Mesodermal cell (in vitro differentiated cells): ENCODE data around the gene KANSL3. TPM values are rescaled to one million over a fixed set of nuclear protein-coding genes. Genes with fewer than 3 reads are reported as not detected.

Source experiments
- H3K27ac ChIP-seq: 2 replicates; pipeline ENCODE4 v1.7.0; 2013; ENCODE audit warnings: mild to moderate bottlenecking, low read depth, low read length, moderate library complexity; ENCODE audit not compliant: severe bottlenecking
- H3K36me3 ChIP-seq: 2 replicates; pipeline ENCODE4 v1.7.1; 2013; ENCODE audit warnings: mild to moderate bottlenecking, low read length, moderate library complexity; ENCODE audit not compliant: control insufficient read depth, insufficient read depth
- H3K4me1 ChIP-seq: one replicate; pipeline ENCODE4 v1.7.1; 2013; ENCODE audit warnings: mild to moderate bottlenecking, low read length; ENCODE audit not compliant: insufficient read depth, control insufficient read depth, poor library complexity, severe bottlenecking
- H3K4me3 ChIP-seq: 2 replicates; pipeline ENCODE4 v1.7.0; 2013; ENCODE audit warnings: low read length, control low read depth, mild to moderate bottlenecking; ENCODE audit not compliant: insufficient read depth, poor library complexity, severe bottlenecking; ENCODE audit errors: extremely low read depth
- H3K9me3 ChIP-seq: 2 replicates; pipeline ENCODE4 v1.7.1; 2013; ENCODE audit warnings: mild to moderate bottlenecking, low read length, moderate library complexity; ENCODE audit not compliant: control insufficient read depth
- WGBS, 2 experiments: methylation state at CpG; one replicate each; pipeline ENCODE4 v1.1.5; 2013; ENCODE audit warnings: missing lambda C conversion rate in 2 of 2; ENCODE audit not compliant: insufficient coverage in 2 of 2; 5-methylcytosine and 5-hydroxymethylcytosine counted together
- polyA plus RNA-seq, 2 experiments: library from polyadenylated mRNA; stranded (reverse); fragments of 50-300 nt; gene quantifications; one replicate each; pipeline ENCODE4 v1.2.3, GENCODE V29; 2013

Gene KANSL3
- 24.4 TPM for polyA plus RNA-seq (2013, experiment 1 of 2)
- polyA plus RNA-seq (2013, experiment 2 of 2): 19.1 TPM

DNA sequence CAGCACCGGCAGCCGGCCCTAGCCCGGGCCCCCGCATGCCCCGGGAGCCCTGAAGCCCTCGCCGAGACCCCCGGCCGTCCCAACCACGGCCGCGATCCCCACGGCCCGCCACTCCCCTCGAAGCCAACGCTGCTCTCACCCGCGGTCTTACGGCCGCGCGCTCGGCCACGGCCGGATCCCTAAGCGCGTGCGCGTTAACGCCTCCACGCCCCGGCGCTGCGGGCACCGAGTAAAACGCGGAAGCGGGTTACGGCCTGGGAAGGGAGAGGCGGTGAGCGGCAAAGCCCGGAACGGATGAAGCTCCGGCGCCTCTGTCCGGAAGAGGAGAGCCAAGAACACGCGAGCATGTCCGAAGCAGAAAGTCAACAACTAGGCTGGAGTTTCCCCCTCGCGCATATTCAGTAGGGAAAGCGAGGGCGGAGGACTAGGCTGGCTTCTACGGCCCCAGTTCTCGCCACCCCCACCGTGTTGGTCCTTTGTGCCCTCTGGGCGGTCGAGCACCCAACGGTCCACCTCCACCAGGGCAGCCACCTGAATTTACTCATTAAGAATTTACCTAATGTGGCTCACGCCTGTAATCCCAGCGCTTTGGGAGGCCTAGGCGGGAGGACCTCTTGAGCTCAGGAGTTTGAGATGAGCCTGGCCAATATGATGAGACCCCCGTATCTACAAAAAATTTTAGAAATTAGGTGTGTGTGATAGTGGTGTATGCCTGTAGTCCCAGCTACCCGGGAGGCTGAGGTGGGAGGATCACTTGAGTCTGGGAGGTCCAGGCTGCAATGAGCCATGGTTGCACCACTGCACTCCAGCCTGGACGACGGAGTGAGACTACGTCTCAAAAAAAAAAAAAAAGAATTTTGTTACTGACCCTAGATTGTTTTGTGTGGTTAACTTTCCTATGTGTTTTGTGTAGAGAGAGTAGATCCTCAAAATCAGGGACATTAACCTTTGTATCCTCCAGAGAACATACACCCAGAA is at the start of gene KANSL3:
Gene KANSL3, minus strand, starts transcription at position 169 of the 978 bp plus-strand sequence. CDS start 1,177 bp downstream, outside the sequence.
- Histone ChIP-seq H3K4me1 (peaks cover 9% of the 10 kb centered on the region), H3K36me3 (peaks cover 31% of the 10 kb centered on the region), H3K4me3 (peak within 1 kb of the TSS; percentile 75), H3K27ac (peak within 1 kb of the TSS; percentile 81), H3K9me3 (no peaks in the 10 kb centered on the region)
- 13% methylated on average over 57 to 64 of the region's 67 CpGs for WGBS, 2 experiments

DNA sequence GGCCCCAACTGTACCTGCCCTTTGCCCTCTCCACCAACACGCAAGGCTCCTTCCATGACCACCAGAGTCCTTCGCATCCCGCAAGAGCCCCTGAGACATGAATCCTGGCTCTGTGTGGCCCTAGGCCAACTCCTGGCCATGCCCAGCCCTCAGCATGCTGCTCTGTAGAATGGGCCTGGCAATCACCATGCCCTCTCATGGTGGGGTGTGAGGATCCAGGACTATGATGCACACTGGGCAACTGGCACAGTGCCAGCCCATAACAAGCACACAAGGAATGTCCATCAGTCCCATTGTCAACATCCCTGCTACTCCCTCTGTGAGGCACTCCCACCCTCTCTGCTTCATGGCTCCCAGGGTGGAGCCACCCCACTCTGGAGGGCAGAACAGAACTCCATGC is 49.2 kb upstream of the KANSL3 start:
- Histone ChIP-seq H3K4me3 (no peak overlapping the region), H3K9me3 (no peaks in the 10 kb centered on the region), H3K4me1 (no peaks in the 10 kb centered on the region), H3K36me3 (no peaks in the 10 kb centered on the region), H3K27ac (no peak overlapping the region)
- whole genome bisulfite sequencing, 2 experiments: 97 to 100% methylated on average over 1 to 3 of the region's 3 CpGs

DNA sequence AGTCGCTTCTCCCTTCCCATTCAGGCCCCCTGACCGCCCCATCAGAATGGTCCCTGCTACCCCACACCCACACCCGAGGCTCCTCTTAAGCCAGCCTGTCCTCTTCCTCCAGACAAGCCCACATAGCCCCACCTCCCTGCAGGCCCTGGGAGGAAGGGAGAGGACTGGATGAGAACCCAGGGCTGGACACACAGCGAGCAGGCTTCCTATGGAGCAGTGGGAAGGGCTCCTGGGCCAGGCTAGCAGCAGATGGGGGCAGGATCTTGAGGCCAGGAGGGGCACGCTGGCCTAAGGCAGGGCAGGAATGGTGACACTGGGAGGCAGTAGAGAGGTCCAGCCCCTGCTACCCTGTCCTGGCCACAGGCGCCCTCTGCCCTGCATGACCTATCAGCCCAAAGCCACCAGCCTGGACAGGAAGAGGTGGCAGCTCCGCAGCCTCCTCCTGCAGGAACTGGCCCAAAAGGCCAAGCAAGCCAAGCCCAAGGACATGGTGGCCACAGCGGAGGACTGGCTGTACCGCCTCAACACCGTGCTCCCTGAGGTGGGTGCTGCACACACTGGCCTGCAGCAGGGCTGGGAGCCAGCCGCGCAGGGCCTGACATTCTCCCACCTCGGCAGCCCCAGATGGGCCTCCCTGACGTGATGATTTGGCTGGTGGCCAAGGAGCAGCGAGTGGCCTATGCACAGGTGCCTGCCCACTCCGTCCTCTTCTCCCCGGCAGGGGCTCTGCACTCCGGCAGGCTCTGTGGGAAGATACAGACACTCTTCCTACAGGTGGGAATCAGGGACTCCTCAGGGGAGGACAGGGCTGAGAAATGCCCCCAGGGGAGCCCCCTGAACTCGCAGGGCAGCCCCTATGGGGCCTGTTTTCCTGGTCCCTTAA is 47.7 kb upstream of the KANSL3 start:
- Histone ChIP-seq H3K27ac (no peak overlapping the region), H3K36me3 (no peaks in the 10 kb centered on the region), H3K4me1 (no peaks in the 10 kb centered on the region), H3K4me3 (no peak overlapping the region), H3K9me3 (no peaks in the 10 kb centered on the region)
- 86 to 89% methylated on average over 15 to 19 of the region's 19 CpGs for WGBS, 2 experiments

DNA sequence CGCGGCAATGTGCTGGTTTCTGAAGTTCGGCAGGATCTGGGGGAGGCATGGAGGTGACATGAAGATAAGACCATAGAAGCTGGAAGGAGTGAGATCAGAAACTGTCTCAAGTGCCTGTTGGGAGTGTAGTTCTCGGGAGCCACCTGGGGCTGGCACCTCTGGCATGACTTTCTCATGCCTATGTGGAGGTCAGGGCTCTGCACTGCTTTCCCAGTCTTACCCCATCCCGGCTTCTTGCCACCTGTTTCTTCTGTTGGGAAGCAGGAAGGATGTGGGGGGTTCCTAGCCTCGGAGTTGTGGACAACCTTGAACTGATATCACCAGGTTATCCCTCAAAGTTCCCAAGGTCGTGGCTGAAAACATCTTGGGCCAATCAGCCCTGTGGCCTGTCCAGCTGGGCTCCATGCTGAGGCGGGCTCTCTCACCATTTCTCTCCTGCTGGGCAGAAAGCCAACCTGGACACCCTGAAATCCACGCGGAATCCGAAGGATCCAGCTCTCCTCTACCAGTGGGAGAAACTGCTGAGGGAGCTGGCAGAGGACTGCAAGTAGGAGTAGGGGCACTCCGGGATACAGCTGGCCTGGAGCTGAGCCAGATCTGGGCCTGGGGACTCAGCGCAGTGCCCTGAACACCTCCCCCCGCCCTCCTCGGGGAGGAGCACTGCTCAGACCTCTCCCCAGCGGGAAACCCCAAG is 46.9 kb upstream of the KANSL3 start:
- no peaks in the 10 kb centered on the region for H3K36me3 ChIP-seq
- 91 to 94% methylated on average over 8 to 15 of the region's 16 CpGs for WGBS, 2 experiments
- H3K9me3 ChIP-seq: no peaks in the 10 kb centered on the region
- no peak overlapping the region for H3K4me3 ChIP-seq
- no peak overlapping the region for H3K27ac ChIP-seq
- no peaks in the 10 kb centered on the region for H3K4me1 ChIP-seq

DNA sequence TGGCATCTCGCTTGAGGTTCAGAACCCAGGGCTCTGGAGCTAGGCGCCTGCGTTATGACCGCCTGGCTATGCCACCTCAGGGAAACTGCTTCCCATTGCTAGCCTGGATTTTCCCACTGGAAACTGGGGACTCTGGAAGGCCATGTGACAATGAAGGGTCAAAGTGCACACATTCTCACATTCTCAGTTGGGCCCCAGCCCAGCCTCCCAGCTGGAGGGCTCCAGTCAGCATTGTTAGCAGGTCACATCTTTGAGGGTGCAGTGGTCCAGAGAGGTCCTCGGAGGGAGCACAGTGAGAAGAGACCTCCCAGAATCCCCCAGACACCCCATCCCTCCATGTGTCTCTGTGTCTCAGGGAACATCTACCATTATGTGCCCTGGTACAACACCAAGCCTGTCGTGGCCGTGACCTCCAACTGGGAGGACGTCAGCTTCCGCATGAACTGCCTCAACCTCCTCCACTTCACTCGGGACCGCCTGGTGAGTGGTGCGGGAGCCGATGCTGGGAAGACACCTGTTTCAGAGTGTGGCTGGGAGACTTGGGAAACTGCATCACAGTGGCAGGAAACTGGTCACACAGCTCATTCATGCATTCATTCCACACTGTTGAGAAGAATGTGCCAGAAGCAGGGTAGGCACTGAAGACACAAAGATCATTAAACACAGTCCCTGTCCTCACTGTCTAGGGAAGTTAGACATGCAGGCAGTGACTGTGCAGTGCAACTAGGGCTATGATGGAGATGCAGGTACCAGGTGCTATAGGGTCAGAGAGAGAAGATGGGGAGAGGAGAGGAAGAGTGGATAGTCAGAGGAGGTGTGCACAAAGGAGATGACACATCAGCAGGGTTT is 46.1 kb upstream of the KANSL3 start:
- Histone ChIP-seq H3K36me3 (no peaks in the 10 kb centered on the region), H3K4me1 (no peaks in the 10 kb centered on the region), H3K4me3 (no peak overlapping the region), H3K27ac (no peak overlapping the region), H3K9me3 (no peaks in the 10 kb centered on the region)
- 94% methylated on average over 10 to 12 of the region's 13 CpGs for WGBS, 2 experiments

DNA sequence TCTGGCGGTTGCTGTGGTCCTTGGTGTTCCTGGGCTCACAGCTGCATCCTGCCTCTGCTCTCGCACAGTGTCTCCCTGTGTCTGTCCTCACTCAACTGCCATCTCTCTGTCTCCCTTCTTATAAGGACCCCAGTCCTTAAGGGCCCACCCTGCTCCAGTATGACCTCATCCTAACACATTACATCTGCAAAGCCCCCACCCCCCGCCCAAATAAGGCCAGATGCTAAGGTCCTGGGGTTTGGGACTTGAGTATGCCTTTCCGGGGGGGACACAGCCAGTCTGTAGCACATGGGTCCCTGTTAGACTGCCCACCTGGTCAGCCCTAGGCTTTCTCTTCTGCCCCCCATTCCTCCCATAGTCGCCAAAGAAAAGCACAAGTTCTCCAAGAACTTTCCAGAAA is 45.2 kb upstream of the KANSL3 start:
- 89 to 100% methylated on average over 3 of the region's 5 CpGs for WGBS, 2 experiments
- no peaks in the 10 kb centered on the region for H3K36me3 ChIP-seq
- H3K27ac ChIP-seq: no peak overlapping the region
- no peaks in the 10 kb centered on the region for H3K4me1 ChIP-seq
- no peaks in the 10 kb centered on the region for H3K9me3 ChIP-seq
- no peak overlapping the region for H3K4me3 ChIP-seq

DNA sequence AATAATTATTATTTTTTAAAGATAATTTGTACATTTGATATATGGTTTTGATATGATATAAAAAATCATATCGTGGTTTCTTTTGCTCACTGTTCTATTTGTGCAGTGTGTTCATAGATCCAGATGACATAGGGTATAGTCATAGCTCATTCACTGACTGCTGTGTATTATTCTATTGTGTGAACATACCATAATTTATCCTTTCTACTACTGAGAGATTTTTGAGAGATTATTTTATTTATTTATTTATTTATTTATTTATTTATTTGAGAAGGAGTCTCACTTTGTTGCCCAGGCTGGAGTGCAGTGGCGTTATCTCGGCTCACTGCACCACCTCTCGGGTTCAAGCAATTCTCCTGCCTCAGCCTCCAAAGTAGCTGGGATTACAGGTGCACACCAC is 43.4 kb upstream of the KANSL3 start:
- WGBS, 2 experiments: 95 to 100% methylated on average over 3 of the region's 4 CpGs
- H3K4me1 ChIP-seq: no peaks in the 10 kb centered on the region
- no peaks in the 10 kb centered on the region for H3K36me3 ChIP-seq
- H3K4me3 ChIP-seq: no peak overlapping the region
- H3K9me3 ChIP-seq: no peaks in the 10 kb centered on the region
- H3K27ac ChIP-seq: no peak overlapping the region

DNA sequence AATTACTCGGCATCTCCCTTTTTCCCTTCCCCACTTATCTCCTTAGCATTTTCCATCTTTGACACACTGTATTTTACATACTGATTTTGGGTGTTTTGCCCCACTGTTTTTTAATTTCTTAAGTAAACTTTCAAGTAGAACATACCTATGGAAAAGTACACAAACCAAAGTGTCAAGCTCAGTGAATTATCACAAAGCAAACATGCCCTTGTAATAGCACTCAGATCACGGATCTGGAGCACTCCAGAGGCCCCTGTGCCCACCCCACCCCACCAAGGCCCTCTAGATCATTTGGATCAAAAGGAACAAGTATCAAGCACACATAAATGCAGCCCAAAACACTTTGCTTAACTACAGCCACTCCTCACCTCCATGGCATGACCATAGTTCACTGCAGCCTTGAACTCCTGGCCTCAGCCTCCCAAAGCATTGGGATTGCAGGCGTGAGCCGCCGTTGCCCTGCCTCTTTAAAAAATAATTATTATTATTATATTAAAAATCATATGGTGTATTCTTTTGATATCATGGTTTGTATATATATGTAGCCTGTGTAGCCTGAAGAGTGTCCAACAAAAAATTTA is 42.5 kb upstream of the KANSL3 start:
- Histone ChIP-seq H3K9me3 (no peaks in the 10 kb centered on the region), H3K4me1 (no peaks in the 10 kb centered on the region), H3K27ac (no peak overlapping the region), H3K36me3 (no peaks in the 10 kb centered on the region), H3K4me3 (no peak overlapping the region)
- WGBS, 2 experiments: 83 to 85% methylated on average over 2 of the region's 5 CpGs

DNA sequence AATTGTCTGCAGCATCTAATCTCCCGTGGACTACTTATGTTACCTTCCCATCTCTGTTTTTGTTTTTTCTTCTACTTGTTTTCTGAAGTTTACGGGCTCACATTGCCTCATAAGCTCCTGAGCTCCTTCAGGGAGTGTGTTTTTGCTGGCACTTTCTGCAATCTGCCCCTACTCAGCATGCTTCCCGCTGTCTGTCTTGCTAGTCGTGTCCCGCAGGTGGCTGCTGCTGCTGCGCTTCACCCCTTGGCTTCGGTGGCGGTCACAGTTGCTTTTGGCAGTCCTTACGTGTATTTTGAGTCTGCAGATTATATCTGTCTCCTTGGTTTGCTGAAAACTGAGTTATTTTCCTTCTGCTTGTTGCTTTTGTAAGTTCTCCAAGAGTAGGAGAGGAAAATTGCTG is 41.7 kb upstream of the KANSL3 start:
- 61 to 62% methylated on average over 8 to 9 of the region's 9 CpGs for WGBS, 2 experiments
- Histone ChIP-seq H3K9me3 (no peaks in the 10 kb centered on the region), H3K27ac (no peak overlapping the region), H3K36me3 (no peaks in the 10 kb centered on the region), H3K4me3 (no peak overlapping the region), H3K4me1 (no peaks in the 10 kb centered on the region)
